Germinal center (tissue), 1 donor: ENCODE measurements around the gene CCDC90B.

Experiments used
- DNase-seq: peaks from one replicate; pipeline ENCODE4 v3.0.0; 2012; ENCODE audit warnings: mixed read lengths, low spot score

The CCDC90B gene

GRCh38 chr11:83235825-83236224 is 50.3 kb downstream of the CCDC90B start:
- DNase-seq: no peak

GRCh38 chr11:83223457-83223856 is 62.7 kb downstream of the CCDC90B start:
- no peak for DNase-seq

GRCh38 chr11:83222499-83222898 is 63.7 kb downstream of the CCDC90B start:
- DNase-seq: no peak

- no peak for DNase-seq
These were observed 64.5 kb downstream of the CCDC90B start for GRCh38 chr11:83221694-83222093.

DNA sequence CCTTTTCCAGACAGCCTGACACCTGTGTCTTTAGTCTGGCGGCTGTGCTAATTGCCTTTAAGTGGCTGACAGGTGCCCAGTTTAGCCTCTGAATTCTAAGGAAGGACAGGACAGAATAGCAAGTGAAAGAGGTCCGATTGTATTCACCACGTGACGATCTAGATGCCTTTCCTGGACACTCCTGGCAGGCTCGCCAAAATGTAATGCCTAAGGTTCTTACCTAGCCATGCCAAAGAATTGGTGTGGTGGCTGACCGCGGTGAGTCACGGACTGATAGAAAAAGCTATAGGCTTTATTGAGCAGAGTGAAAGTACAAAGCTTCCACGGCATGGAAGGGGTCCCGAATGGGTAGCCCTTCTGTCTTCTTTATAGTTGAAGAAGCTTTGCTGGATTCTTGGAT is 65.9 kb downstream of the CCDC90B start:
- no peak for DNase-seq

DNA sequence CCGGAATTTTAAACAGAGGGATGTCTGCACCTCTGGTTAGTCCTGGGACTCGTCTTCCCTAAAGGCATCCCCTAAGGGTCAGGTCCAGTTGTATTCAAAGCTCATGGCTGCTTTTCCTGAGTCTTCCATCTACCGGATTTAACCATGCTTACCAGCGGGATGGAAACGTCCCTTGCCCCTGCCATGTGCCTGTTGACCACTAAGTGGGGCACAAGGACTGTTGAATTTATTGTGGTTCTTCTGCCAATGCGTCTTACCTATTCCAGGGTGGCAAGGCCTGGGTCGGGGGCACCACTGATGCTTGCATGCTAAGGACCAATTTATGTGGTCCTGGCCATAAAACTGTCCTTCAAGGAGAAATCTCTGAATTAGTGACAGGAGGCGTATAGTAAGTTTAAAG is 67.1 kb downstream of the CCDC90B start:
- no peak for DNase-seq
